GM12872 (cell line): ENCODE measurements around the gene SPEM1.

ENCODE experiments used
- TF ChIP-seq, protein P1 (sequence below): IDR thresholded peaks from 3 replicates; pipeline ENCODE4 v1.5.1; 2011; ENCODE audit warnings: low read depth, mild to moderate bottlenecking, low read length, moderate library complexity; ENCODE audit not compliant: insufficient read depth

SPEM1 gene

DNA sequence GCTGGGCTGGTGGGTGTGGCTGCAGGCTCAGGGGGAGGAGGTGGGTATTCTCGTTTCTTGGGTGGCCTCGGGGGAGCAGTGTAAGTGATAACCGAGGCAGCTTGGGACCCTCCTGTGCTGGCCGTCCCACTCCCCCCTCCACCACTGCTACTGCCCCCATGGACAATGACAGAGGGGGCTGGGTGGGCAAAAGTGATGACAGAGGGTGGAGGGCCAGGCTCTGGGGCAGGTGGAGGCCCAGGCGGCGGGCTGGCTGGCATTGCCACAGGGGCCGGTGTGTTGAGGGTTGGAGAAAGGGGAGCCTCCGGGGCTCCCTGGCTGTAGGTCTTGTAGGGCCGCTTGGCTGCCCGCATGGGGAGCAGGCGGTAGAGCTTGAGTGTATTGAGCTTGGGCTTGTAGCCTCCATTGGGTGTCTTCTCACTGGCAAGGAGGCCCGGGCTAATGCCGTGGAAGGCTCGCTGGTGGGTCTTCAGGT, 43.3 kb downstream of the SPEM1 start:
- TF ChIP-seq, protein P1, sequence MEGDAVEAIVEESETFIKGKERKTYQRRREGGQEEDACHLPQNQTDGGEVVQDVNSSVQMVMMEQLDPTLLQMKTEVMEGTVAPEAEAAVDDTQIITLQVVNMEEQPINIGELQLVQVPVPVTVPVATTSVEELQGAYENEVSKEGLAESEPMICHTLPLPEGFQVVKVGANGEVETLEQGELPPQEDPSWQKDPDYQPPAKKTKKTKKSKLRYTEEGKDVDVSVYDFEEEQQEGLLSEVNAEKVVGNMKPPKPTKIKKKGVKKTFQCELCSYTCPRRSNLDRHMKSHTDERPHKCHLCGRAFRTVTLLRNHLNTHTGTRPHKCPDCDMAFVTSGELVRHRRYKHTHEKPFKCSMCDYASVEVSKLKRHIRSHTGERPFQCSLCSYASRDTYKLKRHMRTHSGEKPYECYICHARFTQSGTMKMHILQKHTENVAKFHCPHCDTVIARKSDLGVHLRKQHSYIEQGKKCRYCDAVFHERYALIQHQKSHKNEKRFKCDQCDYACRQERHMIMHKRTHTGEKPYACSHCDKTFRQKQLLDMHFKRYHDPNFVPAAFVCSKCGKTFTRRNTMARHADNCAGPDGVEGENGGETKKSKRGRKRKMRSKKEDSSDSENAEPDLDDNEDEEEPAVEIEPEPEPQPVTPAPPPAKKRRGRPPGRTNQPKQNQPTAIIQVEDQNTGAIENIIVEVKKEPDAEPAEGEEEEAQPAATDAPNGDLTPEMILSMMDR: no peak

DNA sequence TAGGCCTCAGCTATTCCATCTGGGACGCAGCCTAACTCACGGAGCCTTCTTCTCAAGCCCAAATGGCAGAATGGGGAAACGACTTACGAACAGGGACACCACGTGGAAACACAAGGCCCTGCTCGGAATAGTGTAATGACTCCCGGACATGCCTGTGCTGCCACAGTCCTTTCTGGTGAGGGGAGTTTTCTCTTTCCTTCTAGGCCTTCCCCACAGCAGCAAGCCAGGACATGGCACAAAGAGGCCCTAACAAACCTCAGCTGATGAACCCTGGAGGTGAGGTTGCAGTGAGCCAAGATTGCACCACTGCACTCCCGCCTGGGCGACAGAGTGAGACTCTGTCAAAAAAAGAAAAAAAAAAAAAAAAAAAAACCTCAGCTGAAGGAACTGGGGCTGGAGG, 44.0 kb downstream of the SPEM1 start:
- TF ChIP-seq, protein P1: no peak

DNA sequence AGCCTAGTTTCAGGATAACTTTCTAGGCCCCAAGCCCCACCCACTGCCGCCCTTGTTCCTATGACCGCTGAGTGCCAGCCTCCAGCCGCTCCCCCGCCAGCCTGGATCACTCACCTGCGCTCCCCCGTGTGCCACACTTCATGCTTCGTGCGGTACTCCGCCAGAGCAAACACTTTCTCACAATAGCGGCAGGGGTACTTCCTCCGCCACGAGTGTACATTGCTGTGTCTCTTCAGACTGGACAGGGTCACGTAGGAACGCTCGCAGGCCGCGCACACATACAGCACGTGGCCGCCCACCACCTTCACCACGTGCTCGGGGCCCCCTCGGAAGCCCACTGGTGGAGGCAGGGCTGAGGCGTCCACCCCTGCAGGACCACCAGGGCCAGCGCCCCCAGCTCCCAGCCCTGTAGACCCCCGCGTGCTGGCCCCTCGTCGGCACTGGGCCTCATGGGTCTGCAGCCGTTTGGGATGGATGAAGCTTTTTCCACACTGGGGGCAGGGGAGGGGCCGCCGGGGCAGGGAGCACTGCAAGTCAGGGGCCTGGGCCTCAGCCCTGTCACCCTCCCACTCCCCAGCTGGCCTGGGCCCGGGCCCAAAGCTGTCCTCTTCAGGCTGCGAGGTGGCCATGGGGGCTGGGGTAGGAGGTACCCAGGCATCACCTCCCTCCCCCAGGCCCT, 45.6 kb downstream of the SPEM1 start:
- TF ChIP-seq, protein P1: no peak

DNA sequence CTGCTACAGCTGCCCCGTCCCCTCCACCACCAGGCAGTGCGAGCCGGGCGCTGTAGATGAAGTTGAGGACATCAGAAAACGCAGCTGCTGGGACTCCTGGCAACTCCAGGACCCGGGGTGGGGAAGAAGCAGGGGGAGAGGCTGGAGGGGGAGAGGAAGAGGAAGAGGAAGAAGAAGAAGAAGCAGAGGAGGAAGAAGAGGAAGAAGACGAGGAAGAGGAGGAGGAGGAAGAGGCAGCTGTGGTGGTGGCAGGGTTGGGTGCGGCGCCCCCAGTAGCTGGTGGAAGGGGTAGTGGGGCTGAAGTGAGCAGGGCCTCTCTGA, 46.2 kb downstream of the SPEM1 start:
- TF ChIP-seq, protein P1: no peak

- TF ChIP-seq, protein P1: no peak
Observed at GRCh38 chr17:7466639-7467341, 46.7 kb downstream of the SPEM1 start.

GRCh38 chr17:7467498-7467897, 47.4 kb downstream of the SPEM1 start:
- TF ChIP-seq, protein P1: no peak

- TF ChIP-seq, protein P1: no peak
Observed at GRCh38 chr17:7468290-7468689, 48.2 kb downstream of the SPEM1 start.
